ENCODE results near the gene IDH3B.
"Not testable (repeated sequence)": the region's sequence is repeated elsewhere in the genome, so short reads cannot be mapped to it uniquely, and the experiment has no call there.

The IDH3B gene

GRCh38 chr20:2694008-2694471 is 30.0 kb upstream of the IDH3B start:
- DNase-seq: peak; percentile 6

DNA sequence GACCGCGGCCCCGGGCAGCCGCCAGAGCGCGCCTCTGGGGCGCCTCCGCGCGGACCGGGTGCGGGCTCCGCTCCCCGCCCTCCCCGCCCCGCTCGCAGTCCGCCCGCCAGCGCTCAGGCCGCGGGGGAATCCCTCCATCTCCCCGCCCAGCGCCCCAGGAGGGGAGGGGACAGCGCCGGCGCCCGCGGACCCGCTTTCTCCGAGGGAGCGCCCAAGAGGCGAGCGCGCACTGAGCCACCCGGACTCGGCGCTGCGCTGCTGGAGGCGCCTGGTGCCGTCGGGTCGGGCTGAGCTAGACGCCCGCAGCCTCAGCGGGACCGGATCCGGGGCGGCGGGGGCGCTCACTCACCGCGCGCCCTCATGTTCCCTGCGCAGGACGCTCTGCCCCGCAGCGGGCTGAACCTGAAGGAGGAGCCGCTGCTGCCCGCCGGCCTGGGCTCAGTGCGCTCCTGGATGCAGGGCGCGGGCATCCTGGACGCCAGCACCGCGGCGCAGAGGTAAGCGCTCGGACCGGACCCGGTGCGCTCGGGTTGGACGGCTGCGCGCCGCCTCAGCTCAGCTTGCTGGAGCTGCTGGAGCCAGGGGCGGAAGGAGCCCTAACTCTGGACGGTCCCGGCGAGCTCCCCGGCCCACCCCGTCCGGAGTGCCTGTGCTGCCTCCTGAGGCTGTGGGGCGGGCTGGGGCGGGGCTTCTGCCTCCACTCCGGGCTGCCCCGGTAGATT is 29.4 kb upstream of the IDH3B start:
- DNase-seq: no peak

- no peak for DNase-seq
These were observed 28.9 kb upstream of the IDH3B start for GRCh38 chr20:2692886-2693285.

DNA sequence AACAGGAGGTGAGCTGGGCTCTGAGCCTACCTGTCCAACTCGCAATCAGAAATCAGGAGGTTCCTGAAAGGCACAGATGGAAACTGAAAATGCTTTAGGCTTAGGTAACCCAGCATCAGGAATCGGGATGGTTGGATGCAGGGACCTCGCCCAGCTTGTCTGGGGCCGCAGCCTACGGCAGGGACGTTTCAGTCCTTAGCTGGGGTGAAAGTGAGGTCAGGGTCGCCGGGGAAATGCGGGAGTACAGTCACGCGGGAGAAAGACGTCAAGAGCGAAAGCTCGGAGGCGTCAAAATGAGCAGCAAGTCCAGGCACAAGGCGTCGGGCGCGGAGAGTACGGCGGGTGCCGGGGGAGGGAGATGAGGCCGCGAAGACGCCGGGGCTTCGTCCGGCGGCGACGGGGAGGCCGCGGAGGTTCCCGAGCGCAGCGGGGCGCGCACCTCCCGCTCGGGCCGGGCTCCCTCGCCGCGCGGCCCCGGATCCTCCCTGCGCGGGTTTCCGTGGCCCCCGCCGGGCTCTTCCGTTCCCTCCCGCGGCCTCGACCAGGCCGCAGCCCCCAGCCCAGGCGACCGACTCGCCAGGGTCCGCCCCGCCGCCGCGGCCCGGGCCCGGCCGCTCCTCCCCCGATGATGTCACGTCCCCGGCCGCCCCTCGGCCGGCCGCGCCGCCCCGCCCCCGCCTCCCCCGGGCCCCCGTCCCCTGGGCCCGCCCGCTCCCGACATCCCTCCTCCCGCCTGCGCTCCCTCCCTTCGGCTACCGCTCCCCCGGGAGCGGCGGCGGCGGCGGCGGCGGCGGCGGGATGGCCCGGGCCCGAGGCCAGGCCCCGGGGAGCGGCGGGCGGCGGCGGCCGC is 28.2 kb upstream of the IDH3B start, which contains the start of gene EBF4:
Gene EBF4 (plus strand): TSS at position 745 of the 850 bp plus-strand sequence. CDS start 866 bp downstream, outside the sequence.
- peak; percentile 19 for DNase-seq

DNA sequence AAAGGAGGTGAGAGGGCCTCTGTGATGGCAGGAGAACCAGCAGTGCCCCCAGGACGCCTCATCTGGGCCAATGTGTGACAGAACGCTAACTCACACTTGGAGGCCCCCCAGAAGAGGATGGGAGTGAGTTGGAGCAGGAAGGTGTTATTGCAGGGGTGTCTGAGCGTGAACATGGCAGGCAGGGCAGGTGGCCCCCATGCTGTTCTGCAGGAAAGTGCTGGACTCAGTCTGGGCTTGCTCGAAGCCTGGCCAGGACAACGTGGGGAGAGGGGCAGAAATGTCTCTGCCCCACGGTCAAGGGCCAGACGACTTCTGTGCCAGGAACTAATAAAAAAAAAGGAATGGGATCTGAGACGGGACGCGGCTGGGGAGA is 27.6 kb upstream of the IDH3B start:
- no peak for DNase-seq

GRCh38 chr20:2691127-2691526 is 27.1 kb upstream of the IDH3B start:
- no peak for DNase-seq

- no peak for DNase-seq
These were observed 26.7 kb upstream of the IDH3B start for GRCh38 chr20:2690718-2691117.

DNA sequence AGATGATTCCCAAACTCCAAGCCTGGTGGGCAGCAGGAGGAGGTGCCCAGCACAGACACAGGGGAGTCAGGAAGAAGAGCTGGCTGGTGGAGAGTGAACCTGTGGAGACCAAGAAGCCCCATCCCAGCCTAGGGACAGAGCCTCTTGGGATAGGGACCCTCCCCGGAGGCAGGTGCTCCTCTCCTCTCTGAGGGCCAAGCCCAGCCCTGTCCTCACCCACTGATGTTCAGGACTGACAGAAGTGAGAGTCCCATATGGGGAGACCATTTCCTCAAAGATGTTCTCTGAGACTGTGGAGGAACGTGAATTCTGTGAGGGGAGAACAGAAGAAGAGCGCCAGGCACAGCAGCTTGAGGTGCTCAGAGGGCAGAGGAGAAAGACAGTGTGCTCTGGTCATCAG is 26.2 kb upstream of the IDH3B start:
- no peak for DNase-seq

- DNase-seq: peak; percentile 68
These were observed 24.1 kb upstream of the IDH3B start for GRCh38 chr20:2688041-2688591.

DNA sequence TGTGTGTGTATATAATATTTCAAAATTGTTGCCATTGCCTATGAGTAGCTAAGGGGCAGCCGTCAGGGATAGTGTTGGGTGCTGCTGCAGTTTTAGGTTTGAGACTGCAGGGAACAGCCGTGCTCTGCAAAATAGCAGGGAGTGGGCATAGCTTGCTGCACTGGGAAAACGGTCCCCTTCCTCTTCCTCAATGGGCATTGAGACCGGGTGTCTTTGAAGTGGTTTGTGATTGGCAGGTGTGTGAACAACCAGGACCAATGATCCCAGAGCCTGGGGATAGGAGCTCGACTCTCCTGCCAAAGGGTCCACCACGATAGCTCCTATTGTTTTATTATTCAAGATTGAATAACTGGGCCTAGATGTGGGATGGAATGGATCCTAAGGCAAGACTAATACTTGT is 23.5 kb upstream of the IDH3B start:
- DNase-seq: peak; percentile 33

DNA sequence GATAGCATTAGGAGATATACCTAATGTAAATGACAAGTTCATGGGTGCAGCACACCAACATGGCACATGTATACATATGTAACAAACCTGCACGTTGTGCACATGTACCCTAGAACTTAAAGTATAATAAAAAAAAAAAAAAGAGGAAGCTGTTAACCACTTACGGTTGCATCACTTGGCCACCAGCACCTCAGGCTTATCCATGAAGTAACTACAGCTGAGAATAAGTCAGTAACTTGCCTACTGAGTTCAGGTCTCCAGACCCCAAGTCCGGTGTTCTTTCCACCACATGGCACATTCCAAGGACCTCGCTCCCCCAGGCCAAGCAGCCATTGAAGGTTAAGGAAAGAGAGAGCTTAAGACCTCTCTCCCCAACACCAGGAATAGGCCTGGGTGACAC is 20.8 kb upstream of the IDH3B start:
- DNase-seq: not testable (repeated sequence)

DNA sequence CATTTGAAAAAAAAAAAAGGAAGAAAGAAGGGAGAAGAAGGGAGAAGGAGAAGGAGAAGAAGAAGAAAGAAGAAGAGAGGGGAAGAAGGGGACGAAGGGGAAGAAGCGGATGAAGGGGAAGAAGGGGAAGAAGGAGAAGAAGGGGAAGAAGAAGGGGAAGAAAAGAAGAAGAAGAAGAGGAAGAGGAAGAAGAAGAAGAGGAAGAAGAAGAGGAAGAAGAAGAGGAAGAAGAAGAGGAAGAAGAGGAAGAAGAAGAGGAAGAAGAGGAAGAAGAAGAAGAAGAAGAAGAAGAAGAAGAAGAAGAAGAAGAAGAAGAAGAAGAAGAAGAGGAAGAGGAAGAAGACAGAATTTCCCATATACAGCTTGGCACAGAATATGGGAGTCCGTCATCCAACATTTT is 18.0 kb upstream of the IDH3B start:
- not testable (repeated sequence) for DNase-seq

- DNase-seq: no peak
These were observed 16.0 kb upstream of the IDH3B start for GRCh38 chr20:2680046-2680445.

DNA sequence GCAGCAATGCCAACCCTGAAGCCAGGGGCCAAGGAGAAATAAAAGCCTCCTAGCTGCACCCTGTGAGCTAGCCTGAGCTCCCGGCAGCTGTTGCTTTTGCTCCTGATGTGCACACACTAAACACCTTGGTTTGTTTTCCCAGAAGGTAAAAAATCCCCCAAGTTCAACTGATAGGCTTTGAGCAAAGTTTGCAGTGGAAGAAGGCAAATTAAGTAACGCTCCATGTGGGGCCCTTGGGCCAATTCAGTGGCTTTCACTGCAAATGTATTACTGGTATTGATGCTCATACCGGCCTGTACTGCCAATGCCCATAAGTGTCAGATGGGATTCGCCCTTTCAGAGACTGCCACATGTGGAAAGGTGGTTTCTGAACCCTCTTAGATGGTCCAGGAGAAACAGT is 9.4 kb upstream of the IDH3B start:
- no peak for DNase-seq

GRCh38 chr20:2672446-2672845 is 8.4 kb upstream of the IDH3B start:
- no peak for DNase-seq

DNA sequence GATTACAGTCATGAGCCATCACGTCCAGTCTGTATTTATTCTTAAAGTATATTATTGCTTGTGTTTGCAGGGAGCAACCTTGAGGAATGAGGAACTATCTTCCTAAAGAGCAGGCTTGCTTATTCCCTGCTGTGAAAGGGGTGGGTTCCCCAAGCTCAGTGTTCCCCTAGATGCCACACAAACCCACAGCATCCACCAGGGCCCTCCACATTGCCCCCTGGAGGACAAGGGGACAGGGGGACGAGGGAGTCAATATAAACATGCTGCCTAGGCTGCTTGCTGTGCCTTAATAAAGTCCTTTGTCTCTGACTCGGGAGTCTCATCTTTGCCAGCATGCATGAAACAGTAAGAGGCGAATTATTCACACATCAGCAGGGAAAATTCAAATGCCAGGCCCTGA is 8.0 kb upstream of the IDH3B start:
- DNase-seq: no peak

DNA sequence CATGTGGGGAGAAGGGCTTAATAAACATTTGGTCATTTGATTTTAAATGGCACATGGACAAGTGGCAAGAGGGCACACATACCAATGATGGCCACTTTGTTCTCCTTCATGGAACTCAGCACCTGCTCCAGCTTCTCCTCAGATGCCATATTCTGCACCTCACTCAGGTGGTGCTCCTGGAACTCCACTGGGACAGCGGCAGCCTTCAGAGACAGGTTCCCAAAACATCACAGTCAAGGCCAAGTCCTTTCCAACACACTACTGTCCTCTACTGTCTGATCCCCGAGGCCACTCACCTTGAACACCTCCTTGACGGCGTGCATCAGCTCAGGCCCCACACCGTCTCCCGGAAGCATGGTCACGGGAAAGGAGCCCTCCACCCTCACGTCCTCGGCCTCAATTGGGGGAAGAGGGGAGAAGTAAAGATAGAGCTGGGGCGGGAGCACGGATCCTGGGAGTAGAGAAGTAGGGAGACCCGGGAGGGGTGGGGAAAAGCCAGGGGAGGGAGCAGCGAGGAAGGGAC is 591 bp downstream of the IDH3B start:
- no peak for DNase-seq

DNA sequence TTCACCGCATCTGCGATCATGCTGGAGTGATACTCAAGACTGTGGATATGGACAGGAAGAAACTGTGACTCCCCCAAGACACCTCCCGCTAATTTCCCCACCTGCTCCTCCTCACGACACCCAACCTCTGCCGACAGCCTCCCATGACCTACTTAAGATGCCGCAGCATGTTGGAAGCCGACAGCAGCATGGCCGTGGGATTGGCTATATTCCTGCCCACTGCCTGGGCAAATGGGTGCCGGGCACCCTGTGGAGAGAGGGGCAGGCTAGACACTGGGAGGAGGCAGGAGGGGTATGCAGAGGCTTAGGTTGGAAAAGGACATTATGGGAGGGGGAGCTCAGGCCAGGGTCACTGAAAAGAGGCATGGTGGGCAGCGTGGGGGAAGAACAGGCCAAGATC is 4.5 kb downstream of the IDH3B start:
- no peak for DNase-seq

DNA sequence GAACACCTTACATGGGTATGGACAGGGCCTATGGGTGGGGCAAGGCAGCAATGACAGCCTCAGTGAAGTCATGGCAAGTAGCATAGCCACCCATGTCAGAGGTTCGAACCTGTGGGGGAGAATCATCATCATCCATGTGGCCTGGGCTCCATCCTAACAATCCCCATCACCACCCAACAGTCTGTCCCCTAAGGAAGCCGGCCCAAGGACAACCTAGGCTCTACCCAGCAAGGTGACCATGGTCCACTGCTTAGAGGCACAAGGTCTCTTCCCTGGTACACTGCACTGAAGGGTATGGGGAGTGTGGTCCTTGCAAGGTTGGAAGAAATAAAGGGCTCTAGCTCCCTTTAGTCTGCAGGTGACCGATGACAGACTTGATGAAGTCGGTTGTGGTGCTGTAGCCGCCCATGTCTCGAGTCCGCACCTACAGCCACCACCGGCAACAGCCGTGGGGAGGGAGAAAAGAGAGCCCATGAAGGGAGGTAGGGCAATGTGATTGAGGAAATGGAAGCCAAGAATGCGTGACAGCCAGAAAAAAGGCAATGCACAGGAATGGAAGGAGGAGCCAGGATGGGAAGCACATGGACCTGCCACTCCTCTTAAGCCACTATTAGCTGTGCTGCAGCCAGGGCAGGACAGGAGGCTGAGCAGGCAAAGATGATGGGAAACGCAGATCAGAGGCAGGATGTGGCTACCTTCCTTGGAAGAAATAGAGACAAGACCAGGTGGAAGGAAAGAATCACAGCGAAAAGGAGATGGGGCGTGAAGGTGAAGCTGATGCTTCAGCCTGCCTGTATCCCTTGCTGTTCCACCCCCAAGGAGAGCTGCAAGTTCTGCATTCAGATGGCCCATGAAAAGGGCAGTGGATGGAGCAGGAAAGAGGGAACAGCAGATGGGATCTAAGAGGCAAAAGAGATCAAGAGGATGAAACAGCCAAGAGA is 5.3 kb downstream of the IDH3B start:
- no peak for DNase-seq

DNA sequence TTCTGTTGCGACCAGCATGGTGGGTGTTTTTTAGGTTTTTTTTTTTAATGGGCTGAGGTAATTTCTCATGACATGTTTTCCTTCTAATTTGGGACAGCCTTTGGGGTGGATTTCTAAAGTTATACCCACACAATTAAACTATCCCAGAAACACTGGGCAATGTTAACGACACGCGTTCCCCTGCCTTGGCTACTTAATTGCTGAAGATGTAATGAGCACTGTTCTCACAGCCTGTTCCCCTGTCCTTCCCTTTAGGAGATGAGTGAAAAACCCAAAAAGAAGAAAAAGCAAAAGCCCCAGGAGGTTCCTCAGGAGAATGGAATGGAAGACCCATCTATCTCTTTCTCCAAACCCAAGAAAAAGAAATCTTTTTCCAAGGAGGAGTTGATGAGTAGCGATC is 6.3 kb downstream of the IDH3B start:
- DNase-seq: no peak

GRCh38 chr20:2657241-2657640 is 6.8 kb downstream of the IDH3B start:
- DNase-seq: no peak

DNA sequence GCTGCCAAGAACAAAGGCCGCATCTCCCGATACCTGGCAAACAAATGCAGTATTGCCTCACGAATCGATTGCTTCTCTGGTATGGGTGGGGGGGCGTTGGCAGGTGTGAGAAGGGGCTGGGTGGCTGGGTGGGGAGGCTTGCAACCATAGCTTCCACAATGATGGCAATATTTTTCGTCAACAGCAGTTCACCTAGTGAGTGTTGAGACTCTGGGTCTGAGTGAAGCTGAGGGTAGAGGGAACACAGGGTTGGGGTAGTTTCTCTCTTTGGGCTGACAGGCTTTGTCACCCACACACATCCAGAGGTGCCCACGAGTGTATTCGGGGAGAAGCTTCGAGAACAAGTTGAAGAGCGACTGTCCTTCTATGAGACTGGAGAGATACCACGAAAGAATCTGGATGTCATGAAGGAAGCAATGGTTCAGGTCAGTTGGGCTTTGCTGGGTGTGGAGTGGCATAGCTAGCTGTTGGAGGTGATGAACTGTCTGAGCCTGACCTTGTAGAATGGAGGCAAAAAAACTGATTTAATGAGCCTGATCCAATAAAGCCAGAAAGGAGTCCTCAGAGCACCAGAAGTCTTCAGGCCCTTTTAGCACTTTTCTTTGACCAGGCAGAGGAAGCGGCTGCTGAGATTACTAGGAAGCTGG is 7.4 kb downstream of the IDH3B start:
- DNase-seq: no peak

Data from NCI-H748 treated with DMSO at 0.1 percent for 48 hours (cell line).